Measurements from ENCODE around the gene ASXL1.
A peak's percentile ranks its signal among the peaks of the same experiment; 100 is the strongest.

Gene ASXL1

DNA sequence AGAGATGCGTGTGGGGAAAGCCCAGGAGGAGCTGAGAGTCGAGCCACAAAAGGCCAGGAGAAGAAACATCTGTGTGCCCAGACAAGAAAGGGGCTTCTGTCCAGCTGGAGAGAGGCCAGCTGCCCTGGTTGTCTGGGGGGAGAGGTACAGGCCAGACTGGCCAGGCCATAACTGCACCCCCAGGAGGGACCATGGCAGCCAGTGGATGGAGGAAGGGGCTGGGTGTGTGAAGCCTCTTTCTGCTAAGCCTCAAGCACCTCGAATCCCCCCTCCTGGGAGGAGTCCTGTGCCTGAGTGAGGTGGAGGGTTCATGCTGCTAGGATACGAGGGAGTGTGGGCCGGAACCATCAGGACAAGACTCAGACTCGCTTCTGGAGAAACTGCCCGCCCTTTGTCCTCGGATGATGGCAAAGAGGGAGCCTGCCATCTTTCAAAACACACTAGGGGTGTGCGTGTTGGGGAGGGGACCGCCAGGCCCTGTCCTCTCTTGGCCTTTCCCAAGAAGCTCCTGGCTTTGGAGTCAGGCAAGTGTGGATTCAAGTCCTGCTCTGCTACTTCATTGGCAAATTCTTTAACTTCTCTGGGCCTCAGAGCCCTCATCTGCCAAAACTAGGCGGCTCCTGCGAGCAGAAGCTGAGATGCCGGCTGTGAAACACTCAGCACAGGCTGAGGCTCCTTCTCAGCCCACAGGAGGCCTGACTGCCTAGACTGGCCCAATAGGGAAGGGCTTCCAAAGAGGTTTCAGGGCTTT lies 90.3 kb downstream of the ASXL1 start:
- H2AK5ac ChIP-seq (ENCODE audit: low read depth, low read length) = no peak overlapping the region
- no peak for DNase-seq (ENCODE audit: low spot score)
- no peak overlapping the region for H4K91ac ChIP-seq (ENCODE audit: low read depth, low read length, poor library complexity)
- no peak overlapping the region for H3K4ac ChIP-seq (ENCODE audit: low read length)
- peaks cover 46 to 99% of the 10 kb centered on the region in 2 donors for H3K36me3 ChIP-seq (replicated peaks in 1 of 2; ENCODE audit: control insufficient read depth in 2 of 2, insufficient read depth in 2 of 2, low read length in 2 of 2)
- H3K4me2 ChIP-seq (ENCODE audit: insufficient read depth, low read length, poor library complexity, severe bottlenecking) = no peak overlapping the region
- no peak overlapping the region for H2BK12ac ChIP-seq (ENCODE audit: low read length)
- peaks cover 0 to 21% of the 10 kb centered on the region in 2 donors for H3K4me1 ChIP-seq (ENCODE audit: control insufficient read depth in 2 of 2, insufficient read depth in 1 of 2, low read depth in 1 of 2, low read length in 2 of 2)
- no peak overlapping the region for H4K8ac ChIP-seq (ENCODE audit: low read depth, low read length)
- no peak overlapping the region for H2BK15ac ChIP-seq (ENCODE audit: low read length)
- no CpG with 5 or more reads among the region's 13 CpGs for WGBS, 2 donors (ENCODE audit: extremely low coverage in 2 of 2, insufficient read length in 2 of 2, insufficient replicate concordance in 1 of 2)
- H3K18ac ChIP-seq (ENCODE audit: low read length) = no peak overlapping the region
- no peak overlapping the region for H2BK120ac ChIP-seq (ENCODE audit: low read depth, low read length)
- peak overlapping the region; percentile 62 for H2BK5ac ChIP-seq (ENCODE audit: low read length)
- H3K27me3 ChIP-seq (ENCODE audit: control insufficient read depth in 3 of 3, insufficient read depth in 3 of 3, low read depth in 1 of 3, low read length in 3 of 3) = no peaks in the 10 kb centered on the region
- H3K4me3 ChIP-seq (ENCODE audit: low read length in 2 of 2) = no peak overlapping the region
- no peak overlapping the region for H3K14ac ChIP-seq (ENCODE audit: low read length)
- H3K79me1 ChIP-seq (ENCODE audit: low read depth, low read length) = peaks cover 11% of the 10 kb centered on the region
- no peak overlapping the region for H3K27ac ChIP-seq (replicated peaks; ENCODE audit: low read length)
- H3K9ac ChIP-seq (ENCODE audit: low read depth, low read length, poor library complexity) = no peak overlapping the region
- no peak overlapping the region for H2AFZ ChIP-seq (ENCODE audit: low read length)
- no peaks in the 10 kb centered on the region for H3K9me3 ChIP-seq (replicated peaks in 1 of 2; ENCODE audit: control insufficient read depth in 2 of 2, insufficient read depth in 1 of 2, low read depth in 1 of 2, low read length in 2 of 2)
- peak overlapping the region; percentile 44 for H3K23ac ChIP-seq (ENCODE audit: low read depth, low read length, poor library complexity)

- Histone ChIP-seq H2AK5ac (ENCODE audit: low read depth, low read length) (no peak overlapping the region), H3K18ac (ENCODE audit: low read length) (no peak overlapping the region), H3K23ac (ENCODE audit: low read depth, low read length, poor library complexity) (no peak overlapping the region), H4K8ac (ENCODE audit: low read depth, low read length) (no peak overlapping the region), H3K4me1 (ENCODE audit: control insufficient read depth in 2 of 2, insufficient read depth in 1 of 2, low read depth in 1 of 2, low read length in 2 of 2) (peaks cover 0 to 21% of the 10 kb centered on the region in 2 donors), H2BK120ac (ENCODE audit: low read depth, low read length) (no peak overlapping the region), H3K9me3 (replicated peaks in 1 of 2; ENCODE audit: control insufficient read depth in 2 of 2, insufficient read depth in 1 of 2, low read depth in 1 of 2, low read length in 2 of 2) (no peaks in the 10 kb centered on the region), H2BK15ac (ENCODE audit: low read length) (no peak overlapping the region), H2BK12ac (ENCODE audit: low read length) (no peak overlapping the region), H2AFZ (ENCODE audit: low read length) (no peak overlapping the region), H3K36me3 (replicated peaks in 1 of 2; ENCODE audit: control insufficient read depth in 2 of 2, insufficient read depth in 2 of 2, low read length in 2 of 2) (peaks cover 54 to 100% of the 10 kb centered on the region in 2 donors), H3K27me3 (ENCODE audit: control insufficient read depth in 3 of 3, insufficient read depth in 3 of 3, low read depth in 1 of 3, low read length in 3 of 3) (no peaks in the 10 kb centered on the region), H3K4ac (ENCODE audit: low read length) (no peak overlapping the region), H3K14ac (ENCODE audit: low read length) (no peak overlapping the region), H3K79me1 (ENCODE audit: low read depth, low read length) (peaks cover 11% of the 10 kb centered on the region), H2BK5ac (ENCODE audit: low read length) (no peak overlapping the region), H4K91ac (ENCODE audit: low read depth, low read length, poor library complexity) (no peak overlapping the region), H3K4me2 (ENCODE audit: insufficient read depth, low read length, poor library complexity, severe bottlenecking) (no peak overlapping the region), H3K4me3 (ENCODE audit: low read length in 2 of 2) (no peak overlapping the region), H3K27ac (replicated peaks; ENCODE audit: low read length) (no peak overlapping the region), H3K9ac (ENCODE audit: low read depth, low read length, poor library complexity) (no peak overlapping the region)
- DNase-seq (ENCODE audit: low spot score) = no peak
- no CpG with 5 or more reads among the region's 9 CpGs for WGBS, 2 donors (ENCODE audit: extremely low coverage in 2 of 2, insufficient read length in 2 of 2, insufficient replicate concordance in 1 of 2)
Observed at GRCh38 chr20:32449057-32449889, 91.1 kb downstream of the ASXL1 start.

GRCh38 chr20:32449890-32450401 lies 91.8 kb downstream of the ASXL1 start:
- Histone ChIP-seq H2BK120ac (ENCODE audit: low read depth, low read length) (no peak overlapping the region), H3K27ac (replicated peaks; ENCODE audit: low read length) (no peak overlapping the region), H3K4me1 (ENCODE audit: control insufficient read depth in 2 of 2, insufficient read depth in 1 of 2, low read depth in 1 of 2, low read length in 2 of 2) (peaks cover 0 to 15% of the 10 kb centered on the region in 2 donors), H3K14ac (ENCODE audit: low read length) (no peak overlapping the region), H3K9me3 (replicated peaks in 1 of 2; ENCODE audit: control insufficient read depth in 2 of 2, insufficient read depth in 1 of 2, low read depth in 1 of 2, low read length in 2 of 2) (no peaks in the 10 kb centered on the region), H2BK15ac (ENCODE audit: low read length) (no peak overlapping the region), H2AFZ (ENCODE audit: low read length) (no peak overlapping the region), H3K79me1 (ENCODE audit: low read depth, low read length) (peaks cover 15% of the 10 kb centered on the region), H3K9ac (ENCODE audit: low read depth, low read length, poor library complexity) (no peak overlapping the region), H2BK12ac (ENCODE audit: low read length) (no peak overlapping the region), H3K4ac (ENCODE audit: low read length) (no peak overlapping the region), H2AK5ac (ENCODE audit: low read depth, low read length) (no peak overlapping the region), H2BK5ac (ENCODE audit: low read length) (no peak overlapping the region), H3K27me3 (ENCODE audit: control insufficient read depth in 3 of 3, insufficient read depth in 3 of 3, low read depth in 1 of 3, low read length in 3 of 3) (no peaks in the 10 kb centered on the region), H3K23ac (ENCODE audit: low read depth, low read length, poor library complexity) (no peak overlapping the region), H4K91ac (ENCODE audit: low read depth, low read length, poor library complexity) (no peak overlapping the region), H3K4me2 (ENCODE audit: insufficient read depth, low read length, poor library complexity, severe bottlenecking) (no peak overlapping the region), H3K4me3 (ENCODE audit: low read length in 2 of 2) (no peak overlapping the region), H3K36me3 (replicated peaks in 1 of 2; ENCODE audit: control insufficient read depth in 2 of 2, insufficient read depth in 2 of 2, low read length in 2 of 2) (peaks cover 59 to 99% of the 10 kb centered on the region in 2 donors), H3K18ac (ENCODE audit: low read length) (no peak overlapping the region), H4K8ac (ENCODE audit: low read depth, low read length) (no peak overlapping the region)
- no CpG with 5 or more reads among the region's 8 CpGs for WGBS, 2 donors (ENCODE audit: extremely low coverage in 2 of 2, insufficient read length in 2 of 2, insufficient replicate concordance in 1 of 2)
- DNase-seq (ENCODE audit: low spot score) = no peak
